A549 (cell line): ENCODE data around the gene TXNDC17. TPM values are rescaled to one million over a fixed set of nuclear protein-coding genes. Genes with fewer than 3 reads are reported as not detected.

ENCODE experiments used
- ATAC-seq, 2 experiments: fragments of 200-7000 bp in 1 of 2; fragments of >200 bp in 1 of 2; cut with Nextera tagmentation in 1 of 2; cut with Tn5 transposase in 1 of 2; 3 replicates each; pipeline versions ENCODE4 v1.8.0 to v1.9.1; 2018 to 2020; ENCODE audit warnings: mild to moderate bottlenecking in 1 of 2, moderate library complexity in 1 of 2
- CTCF ChIA-PET: fragments of 300-600 bp; sonication (Branson Sonifier 250); formaldehyde crosslinking; extraction: SDS; loops from one replicate; lab custom pipeline; 2021; ENCODE audit warnings: antibody characterized with exemption, inconsistent platforms; lab: Yijun Ruan, JAX
- POLR2A ChIA-PET: fragments of 350-600 bp; formaldehyde crosslinking; extraction: SDS; loops from one replicate; lab custom pipeline; 2021; ENCODE audit warnings: antibody characterized with exemption, inconsistent platforms; lab: Yijun Ruan, JAX
- DNase-seq, 2 experiments: peaks; one replicate each; pipeline versions ENCODE4 v3.0.0 to v3.0.0-alpha.2; 2011 to 2016; ENCODE audit warnings: low read depth in 1 of 2, low spot score in 1 of 2
- FAIRE-seq: peaks from 2 replicates; lab custom pipeline; 2011; peaks lifted over from hg19 to GRCh38; lab: Jason Lieb, UNC
- H3K27ac ChIP-seq, 2 experiments: fragments of >200 bp; sonication (Bioruptor Twin); formaldehyde crosslinking; 3 replicates each; pipeline ENCODE4 v1.5.1; 2016 to 2017
- H3K4me1 ChIP-seq: fragments of >200 bp; sonication (Bioruptor Twin); formaldehyde crosslinking; 3 replicates; pipeline ENCODE4 v1.6.1; 2016
- H3K4me2 ChIP-seq: fragments of >200 bp; sonication (Bioruptor Twin); formaldehyde crosslinking; 3 replicates; pipeline ENCODE4 v1.6.1; 2016
- H3K4me3 ChIP-seq: fragments of >200 bp; sonication (Bioruptor Twin); formaldehyde crosslinking; 3 replicates; pipeline ENCODE4 v1.5.1; 2016
- H3K9me3 ChIP-seq: fragments of >200 bp; sonication (Bioruptor Twin); formaldehyde crosslinking; 3 replicates; pipeline ENCODE4 v1.6.1; 2016
- BCL3 ChIP-seq: fragments of >200 bp; sonication (Bioruptor Twin); formaldehyde crosslinking; IDR thresholded peaks from 3 replicates; pipeline ENCODE4 v1.6.1; 2016
- EHF ChIP-seq: fragments of 250-450 bp; sonication (Bioruptor Pico); IDR thresholded peaks from 2 replicates; pipeline ENCODE4 v1.5.0; 2020; ENCODE audit warnings: mild to moderate bottlenecking
- ESRRA ChIP-seq: fragments of 150-350 bp; IDR thresholded peaks from 2 replicates; pipeline ENCODE4 v1.6.1; 2014; ENCODE audit warnings: mild to moderate bottlenecking, low read length, borderline replicate concordance
- FOSB ChIP-seq: fragments of 250-450 bp; sonication (Bioruptor Pico); IDR thresholded peaks from 2 replicates; pipeline ENCODE4 v1.5.0; 2020; ENCODE audit warnings: mild to moderate bottlenecking, moderate library complexity
- FOSL2 ChIP-seq, 2 experiments: fragments of 450-650 bp in 1 of 2; fragments of >200 bp in 1 of 2; sonication (Bioruptor Twin) in 1 of 2; formaldehyde crosslinking; IDR thresholded peaks; 2 replicates each; pipeline versions ENCODE4 v1.5.0 to v1.6.1; 2016 to 2020; ENCODE audit warnings: mild to moderate bottlenecking in 1 of 2, moderate library complexity in 1 of 2
- HEYL ChIP-seq: fragments of 250-450 bp; sonication (Bioruptor Pico); IDR thresholded peaks from 2 replicates; pipeline ENCODE4 v1.8.0; 2021; ENCODE audit warnings: mild to moderate bottlenecking, moderate library complexity
- HOXB13 ChIP-seq: fragments of 250-450 bp; sonication (Bioruptor Pico); IDR thresholded peaks from 2 replicates; pipeline ENCODE4 v1.5.0; 2020; ENCODE audit warnings: low read depth, mild to moderate bottlenecking, moderate library complexity
- JUN ChIP-seq, 2 experiments: fragments of >200 bp; sonication (Bioruptor Twin); formaldehyde crosslinking; IDR thresholded peaks; 2 replicates in 1 of 2; 3 replicates in 1 of 2; pipeline ENCODE4 v1.6.1; 2016 to 2017
- KDM5A ChIP-seq: fragments of 200-600 bp; sonication (generic); IDR thresholded peaks from 2 replicates; pipeline ENCODE4 v1.6.1; 2016; ENCODE audit warnings: antibody characterized with exemption, mild to moderate bottlenecking
- MAFK ChIP-seq: fragments of 450-650 bp; IDR thresholded peaks from 2 replicates; pipeline ENCODE4 v1.6.1; 2014; ENCODE audit not compliant: partially characterized antibody
- MAZ ChIP-seq: fragments of 150-350 bp; IDR thresholded peaks from 2 replicates; pipeline ENCODE4 v1.6.1; 2014; ENCODE audit warnings: antibody characterized with exemption, low read depth, low read length, borderline replicate concordance
- NFE2L2 ChIP-seq: fragments of 150-350 bp; conservative IDR thresholded peaks from 2 replicates; pipeline ENCODE4 v1.6.1; 2014; ENCODE audit warnings: low read length
- NPAS2 ChIP-seq: fragments of 250-450 bp; sonication (Bioruptor Pico); IDR thresholded peaks from 2 replicates; pipeline ENCODE4 v1.8.0; 2022; ENCODE audit warnings: mild to moderate bottlenecking, moderate library complexity, borderline replicate concordance
- PHF8 ChIP-seq: fragments of 200-600 bp; sonication (generic); IDR thresholded peaks from 2 replicates; pipeline ENCODE4 v1.6.1; 2016; ENCODE audit warnings: low read depth, mild to moderate bottlenecking, antibody characterized with exemption, moderate library complexity, borderline replicate concordance
- POLR2A ChIP-seq: IDR thresholded peaks from 2 replicates; pipeline ENCODE4 v1.6.1; 2012; ENCODE audit warnings: mild to moderate bottlenecking, low read length
- POLR2AphosphoS2 ChIP-seq: conservative IDR thresholded peaks from 2 replicates; pipeline ENCODE4 v1.6.1; 2012; ENCODE audit warnings: low read length, improper control_type of control experiment, inconsistent platforms
- RAD21 ChIP-seq, 2 experiments: fragments of >200 bp in 1 of 2; sonication (Bioruptor Twin) in 1 of 2; formaldehyde crosslinking in 1 of 2; IDR thresholded peaks in 1 of 2; conservative IDR thresholded peaks in 1 of 2; 2 replicates in 1 of 2; 3 replicates in 1 of 2; pipeline ENCODE4 v1.6.1; 2012 to 2018; ENCODE audit warnings: inconsistent platforms in 1 of 2
- REST ChIP-seq: fragments of 200-600 bp; sonication (generic); IDR thresholded peaks from 2 replicates; pipeline ENCODE4 v1.6.1; 2016; ENCODE audit warnings: antibody characterized with exemption, mild to moderate bottlenecking, moderate library complexity
- RFX5 ChIP-seq: fragments of 450-650 bp; IDR thresholded peaks from 2 replicates; pipeline ENCODE4 v1.7.1; 2014; ENCODE audit warnings: antibody characterized with exemption, mild to moderate bottlenecking, moderate library complexity
- RNF2 ChIP-seq: fragments of 200-600 bp; sonication (generic); IDR thresholded peaks from 2 replicates; pipeline ENCODE4 v1.6.1; 2016; ENCODE audit warnings: low read depth, mild to moderate bottlenecking, antibody characterized with exemption, moderate library complexity, borderline replicate concordance
- SREBF2 ChIP-seq: fragments of 450-650 bp; IDR thresholded peaks from 2 replicates; pipeline ENCODE4 v1.6.1; 2014; ENCODE audit warnings: mild to moderate bottlenecking, moderate library complexity
- TP53 ChIP-seq: fragments of 250-450 bp; sonication (Bioruptor Pico); IDR thresholded peaks from 2 replicates; pipeline ENCODE4 v1.5.0; 2021; ENCODE audit warnings: mild to moderate bottlenecking, moderate library complexity
- ZC3H11A ChIP-seq: fragments of 450-650 bp; IDR thresholded peaks from 2 replicates; pipeline ENCODE4 v1.6.1; 2014; ENCODE audit warnings: antibody characterized with exemption, mild to moderate bottlenecking
- ZFP36 ChIP-seq: fragments of 450-650 bp; IDR thresholded peaks from 2 replicates; pipeline ENCODE4 v1.6.1; 2014; ENCODE audit warnings: borderline replicate concordance; ENCODE audit not compliant: partially characterized antibody
- ZNF302 ChIP-seq: fragments of 250-450 bp; sonication (Bioruptor Pico); IDR thresholded peaks from 2 replicates; pipeline ENCODE4 v1.9.0; 2021; ENCODE audit warnings: inconsistent platforms, mild to moderate bottlenecking, moderate library complexity
- WGBS: methylation state at CpG from one replicate; pipeline ENCODE4 v1.1.6; 2017; ENCODE audit errors: missing lambda C conversion rate; 5-methylcytosine and 5-hydroxymethylcytosine counted together
- polyA plus RNA-seq, 4 experiments: library from polyadenylated mRNA; depleted of rRNA in 3 of 4; stranded (reverse); fragments of >200 nt; fragmentation: RNase III in 1 of 4; extraction: RNeasy Plus Mini Kit Qiagen cat#74134 plus additional on column Dnase treatment in 1 of 4; gene quantifications; 2 replicates in 3 of 4; 3 replicates in 1 of 4; pipeline ENCODE4 v1.2.3, GENCODE V29; 2011 to 2017
- TF ChIP-seq, protein P1 (sequence below): fragments of 250-450 bp; sonication (Bioruptor Pico); IDR thresholded peaks from 2 replicates; pipeline ENCODE4 v1.5.0; 2021; ENCODE audit warnings: mild to moderate bottlenecking, moderate library complexity, borderline replicate concordance
- TF ChIP-seq, protein P2 (sequence below): IDR thresholded peaks from 2 replicates; pipeline ENCODE4 v1.6.1; 2012

Gene TXNDC17
- polyA plus RNA-seq, 2 of the 4 experiments (the other 2 are of a cell fraction) = 572 to 621 TPM

DNA sequence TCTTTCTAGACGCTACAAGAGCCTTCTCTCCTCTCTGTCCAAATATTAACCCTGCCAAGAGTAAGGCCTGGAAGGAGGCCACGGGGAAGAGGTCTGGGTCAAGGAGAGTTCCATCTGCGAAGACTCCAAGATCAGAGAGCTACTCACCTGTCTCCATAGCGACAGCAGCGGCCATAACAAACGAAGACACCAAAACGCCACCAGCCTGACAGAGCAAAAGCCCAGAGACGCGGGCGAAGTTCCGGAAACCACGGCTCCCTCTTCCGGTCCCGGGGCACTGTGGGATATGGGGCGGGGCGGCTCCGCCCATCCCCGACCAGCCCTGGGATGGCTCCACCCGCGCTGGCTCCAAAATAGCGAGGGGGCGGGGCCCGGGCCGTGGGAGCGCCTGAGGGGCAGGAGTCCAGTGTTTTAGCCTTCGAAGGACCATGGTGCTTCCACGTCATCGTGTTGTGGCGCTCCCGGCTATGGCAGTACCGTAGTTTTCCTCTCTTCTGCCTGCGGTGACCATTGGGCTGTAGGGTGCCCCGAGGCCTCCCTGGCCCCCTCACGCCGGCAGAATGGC, 10.6 kb downstream of the TXNDC17 start, which contains the start of the genes C17orf100 and MED31:
C17orf100 (plus strand) TSS at position 409 of the 565 bp plus-strand sequence; CDS start at position 561, 152 bp downstream.
MED31 (minus strand) TSS at position 252 of the 565 bp plus-strand sequence; CDS start at position 175, 77 bp downstream.
- FAIRE-seq (peak; percentile 43), ATAC-seq (peak; percentile 92 to 97), DNase-seq (peak; percentile 95 to 99)
- ChIA-PET POLR2A (interaction anchor here (1.4 to 1.8 kb wide), 2 partner anchors 11 to 384 kb away, joined by 3 to 12 read pairs; partner anchors contain the start of genes KIAA0753, SLC16A13 and TXNDC17), CTCF (interaction anchor here (1.2 to 2.2 kb wide), 5 partner anchors 13 to 370 kb away, joined by 3 to 6 read pairs (median 4); no protein-coding TSS in a partner anchor)
- peaks cover 23% of the 10 kb centered on the region; the same call in 2 of the 3 replicates for H3K4me1 ChIP-seq
- 3% methylated on average over 24 of the region's 35 CpGs for WGBS
- H3K27ac ChIP-seq = peak within 1 kb of the TSS; percentile 82 to 88
- no peaks in the 10 kb centered on the region for H3K9me3 ChIP-seq
- peak within 1 kb of the TSS; percentile 87 for H3K4me3 ChIP-seq
- H3K4me2 ChIP-seq = peak within 1 kb of the TSS; percentile 92
- TF ChIP-seq JUN (IDR thresholded peaks at IDR 0.05) (peak; percentile 76 to 85; a peak in 4 of 5 replicates), POLR2A (peak; percentile 69), ESRRA (0 out of 2 replicates have a peak, but pooled peaks have one; percentile 2), FOSB (CRISPR knock-in tag) (0 out of 2 replicates have a peak, but pooled peaks have one; percentile 18), RNF2 (no peak; the same call in 1 of the 2 replicates), RFX5 (peak; percentile 84), HOXB13 (CRISPR knock-in tag) (peak; percentile 52; the same call in 1 of the 2 replicates), RAD21 (conservative IDR thresholded peaks at IDR 0.05 in 1 of 2, IDR thresholded peaks at IDR 0.05 in 1 of 2) (no peak), MAFK (peak; percentile 56), KDM5A (peak; percentile 40; the same call in 1 of the 2 replicates), BCL3 (peak; percentile 49; the same call in 1 of the 3 replicates), PHF8 (peak; percentile 53; the same call in 1 of the 2 replicates)
- TF ChIP-seq, protein P1, sequence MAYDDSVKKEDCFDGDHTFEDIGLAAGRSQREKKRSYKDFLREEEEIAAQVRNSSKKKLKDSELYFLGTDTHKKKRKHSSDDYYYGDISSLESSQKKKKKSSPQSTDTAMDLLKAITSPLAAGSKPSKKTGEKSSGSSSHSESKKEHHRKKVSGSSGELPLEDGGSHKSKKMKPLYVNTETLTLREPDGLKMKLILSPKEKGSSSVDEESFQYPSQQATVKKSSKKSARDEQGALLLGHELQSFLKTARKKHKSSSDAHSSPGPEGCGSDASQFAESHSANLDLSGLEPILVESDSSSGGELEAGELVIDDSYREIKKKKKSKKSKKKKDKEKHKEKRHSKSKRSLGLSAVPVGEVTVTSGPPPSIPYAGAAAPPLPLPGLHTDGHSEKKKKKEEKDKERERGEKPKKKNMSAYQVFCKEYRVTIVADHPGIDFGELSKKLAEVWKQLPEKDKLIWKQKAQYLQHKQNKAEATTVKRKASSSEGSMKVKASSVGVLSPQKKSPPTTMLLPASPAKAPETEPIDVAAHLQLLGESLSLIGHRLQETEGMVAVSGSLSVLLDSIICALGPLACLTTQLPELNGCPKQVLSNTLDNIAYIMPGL (CRISPR knock-in tag) = no peak
- TF ChIP-seq, protein P2, sequence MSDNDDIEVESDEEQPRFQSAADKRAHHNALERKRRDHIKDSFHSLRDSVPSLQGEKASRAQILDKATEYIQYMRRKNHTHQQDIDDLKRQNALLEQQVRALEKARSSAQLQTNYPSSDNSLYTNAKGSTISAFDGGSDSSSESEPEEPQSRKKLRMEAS = no peak

- Histone ChIP-seq H3K4me3 (peak overlapping the region; percentile 87), H3K9me3 (no peaks in the 10 kb centered on the region), H3K4me1 (peaks cover 23% of the 10 kb centered on the region; the same call in 2 of the 3 replicates), H3K4me2 (peak overlapping the region; percentile 92), H3K27ac (peak overlapping the region; percentile 82 to 88)
- FAIRE-seq (no peak), DNase-seq (no peak), ATAC-seq (peak; percentile 2; a peak in 4 of 6 replicates)
- CTCF ChIA-PET = interaction anchor here (1.2 to 1.3 kb wide), 2 partner anchors 180 to 370 kb away, joined by 4 read pairs; no protein-coding TSS in a partner anchor
- 60% methylated on average over 22 of the region's 47 CpGs for WGBS
- POLR2A ChIA-PET = interaction anchor here (1.4 to 1.8 kb wide), 2 partner anchors 11 to 383 kb away, joined by 3 to 12 read pairs; partner anchors contain the start of genes KIAA0753, SLC16A13 and TXNDC17
- TF ChIP-seq FOSL2 (IDR thresholded peaks at IDR 0.05) (no peak), FOSL2 (CRISPR knock-in tag; IDR thresholded peaks at IDR 0.05) (no peak), SREBF2 (no peak), MAZ (no peak), HOXB13 (CRISPR knock-in tag) (peak; percentile 16; the same call in 1 of the 2 replicates), REST (no peak), ZNF302 (CRISPR knock-in tag) (no peak), MAFK (no peak), RNF2 (peak; percentile 94), EHF (CRISPR knock-in tag) (no peak), HEYL (no peak), NPAS2 (CRISPR knock-in tag) (no peak), ZC3H11A (no peak), NFE2L2 (no peak), TP53 (CRISPR knock-in tag) (no peak), ZFP36 (no peak), POLR2AphosphoS2 (no peak)
Measured at GRCh38 chr17:6651919-6652452, 11.1 kb downstream of the TXNDC17 start.
